ENCODE results near the gene PNPLA2.

The PNPLA2 gene

GRCh38 chr11:786235-787083, 32.3 kb upstream of the PNPLA2 start:
- DNase-seq (ENCODE audit: low spot score) = no peak

- DNase-seq (ENCODE audit: low spot score) = no peak
Measured at GRCh38 chr11:787084-787675, 31.5 kb upstream of the PNPLA2 start.

GRCh38 chr11:788009-788640, 30.6 kb upstream of the PNPLA2 start:
- DNase-seq (ENCODE audit: low spot score) = no peak

GRCh38 chr11:788953-789940, 29.5 kb upstream of the PNPLA2 start:
- no peak for DNase-seq (ENCODE audit: low spot score)

- DNase-seq (ENCODE audit: low spot score) = no peak
Measured at GRCh38 chr11:789943-790342, 28.8 kb upstream of the PNPLA2 start, which contains the start of gene CEND1. TSS of gene CEND1 (minus strand) at chr11:790090. CDS start at chr11:788576, 1,514 bp downstream.

- no peak for DNase-seq (ENCODE audit: low spot score)
Measured at GRCh38 chr11:790721-791564, 27.8 kb upstream of the PNPLA2 start.

GRCh38 chr11:791658-792534, 26.8 kb upstream of the PNPLA2 start:
- DNase-seq (ENCODE audit: low spot score) = no peak

GRCh38 chr11:792535-792821, 26.2 kb upstream of the PNPLA2 start:
- DNase-seq (ENCODE audit: low spot score) = no peak

- DNase-seq (ENCODE audit: low spot score) = no peak
Measured at GRCh38 chr11:792873-793272, 25.8 kb upstream of the PNPLA2 start.

- DNase-seq (ENCODE audit: low spot score) = no peak
Measured at GRCh38 chr11:793556-793955, 25.2 kb upstream of the PNPLA2 start.

- DNase-seq (ENCODE audit: low spot score) = no peak
Measured at GRCh38 chr11:794013-794765, 24.5 kb upstream of the PNPLA2 start.

- DNase-seq (ENCODE audit: low spot score) = no peak
Measured at GRCh38 chr11:794766-795633, 23.7 kb upstream of the PNPLA2 start.

GRCh38 chr11:795634-796564, 22.8 kb upstream of the PNPLA2 start:
- DNase-seq (ENCODE audit: low spot score) = peak; percentile 80

GRCh38 chr11:796565-797295, 22.0 kb upstream of the PNPLA2 start:
- no peak for DNase-seq (ENCODE audit: low spot score)

GRCh38 chr11:797296-798092, 21.2 kb upstream of the PNPLA2 start:
- peak; percentile 59 for DNase-seq (ENCODE audit: low spot score)

Data from LoVo (cell line).